LNCAP (cell line): ENCODE data around the gene ZNF646.

Source experiments
- CTCF ChIP-seq: fragments of 450-650 bp; IDR thresholded peaks from 2 replicates; pipeline ENCODE4 v1.5.1; 2017; ENCODE audit warnings: mild to moderate bottlenecking

The ZNF646 gene

GRCh38 chr16:31083981-31084380 lies 9.8 kb downstream of the ZNF646 start:
- no peak for TF ChIP-seq CTCF

- TF ChIP-seq CTCF = no peak
Observed at GRCh38 chr16:31084584-31085302, 10.5 kb downstream of the ZNF646 start.

- TF ChIP-seq CTCF = no peak
Observed at GRCh38 chr16:31085411-31085810, 11.2 kb downstream of the ZNF646 start.

GRCh38 chr16:31085873-31086628 lies 11.8 kb downstream of the ZNF646 start:
- no peak for TF ChIP-seq CTCF

- TF ChIP-seq CTCF = no peak
Observed at GRCh38 chr16:31086629-31086906, 12.3 kb downstream of the ZNF646 start.

GRCh38 chr16:31087481-31087880 lies 13.3 kb downstream of the ZNF646 start:
- TF ChIP-seq CTCF = no peak

GRCh38 chr16:31087971-31088370 lies 13.7 kb downstream of the ZNF646 start:
- TF ChIP-seq CTCF = no peak
